HEK293T (cell line): ENCODE results near the gene P2RX4.

ENCODE experiments used
- FOXA1 ChIP-seq: fragments of 450-650 bp; IDR thresholded peaks from 2 replicates; pipeline ENCODE4 v1.6.1; 2016; ENCODE audit warnings: mild to moderate bottlenecking
- FOXM1 ChIP-seq: fragments of 450-650 bp; IDR thresholded peaks from 2 replicates; pipeline ENCODE4 v1.6.1; 2017; ENCODE audit warnings: mild to moderate bottlenecking, borderline replicate concordance
- ZNF384 ChIP-seq: fragments of 450-650 bp; IDR thresholded peaks from 2 replicates; pipeline ENCODE4 v1.6.1; 2016

DNA sequence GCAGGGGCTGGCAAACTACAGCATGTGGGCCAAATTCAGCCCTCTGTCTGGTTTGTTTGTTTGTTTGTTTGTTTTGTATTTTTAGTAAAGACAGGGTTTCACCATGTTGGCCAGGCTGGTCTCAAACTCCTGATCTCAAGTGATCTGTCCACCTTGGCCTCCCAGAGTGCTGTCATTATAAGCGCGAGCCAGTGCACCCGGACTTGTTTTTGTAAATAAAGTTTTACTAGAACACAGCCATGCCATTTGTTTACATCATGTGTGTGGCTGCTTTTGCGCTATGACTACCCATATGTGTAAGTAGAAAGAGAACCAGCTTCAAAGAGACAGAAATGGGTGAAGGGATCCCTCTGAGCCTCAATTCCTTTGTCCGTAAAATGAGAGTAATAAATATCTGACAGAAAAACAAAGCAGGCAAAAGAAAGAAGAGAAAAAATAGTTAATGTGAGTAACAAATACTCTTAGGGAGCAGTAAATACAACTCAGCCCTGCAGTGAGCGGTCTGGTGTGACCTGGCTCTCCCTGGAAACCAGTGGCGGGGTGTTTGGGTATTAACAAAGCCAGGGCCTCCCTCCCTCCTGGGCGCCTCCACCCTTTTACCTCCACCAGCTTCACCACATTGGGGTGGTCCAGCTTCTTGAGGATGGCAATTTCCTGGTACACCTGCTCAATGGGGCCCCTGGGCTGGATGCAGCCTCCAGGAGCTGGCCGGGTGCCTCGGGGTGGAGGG lies 53.4 kb downstream of the P2RX4 start:
- TF ChIP-seq ZNF384, result no peak
- no peak for TF ChIP-seq FOXA1
- no peak for TF ChIP-seq FOXM1
